HFFc6 (cell line): ENCODE measurements around the gene ZNF23. TPM values are rescaled to one million over a fixed set of nuclear protein-coding genes. Genes with fewer than 3 reads are reported as not detected.

Source experiments
- DNase-seq: peaks from one replicate; pipeline ENCODE4 v3.0.0-alpha.2; 2018
- H3K27ac Mint-ChIP-seq: 2 replicates; pipeline ENCODE4 v1.8.0; 2020; ENCODE audit warnings: mild to moderate bottlenecking, mixed read lengths
- H3K27me3 Mint-ChIP-seq: 2 replicates; pipeline ENCODE4 v1.8.0; 2021; ENCODE audit warnings: mild to moderate bottlenecking, moderate library complexity, mixed read lengths; ENCODE audit not compliant: insufficient read depth
- H3K36me3 Mint-ChIP-seq: 2 replicates; pipeline ENCODE4 v1.8.0; 2021; ENCODE audit warnings: low read depth, mixed read lengths
- H3K4me1 Mint-ChIP-seq: 2 replicates; pipeline ENCODE4 v1.8.0; 2020; ENCODE audit warnings: low read depth, mixed read lengths
- H3K4me3 Mint-ChIP-seq: 2 replicates; pipeline ENCODE4 v1.8.0; 2020; ENCODE audit warnings: mild to moderate bottlenecking, moderate library complexity, mixed read lengths
- H3K9me3 Mint-ChIP-seq: 2 replicates; pipeline ENCODE4 v1.8.0; 2020; ENCODE audit warnings: mild to moderate bottlenecking, mixed read lengths
- total RNA-seq, 6 experiments: library from RNA; stranded (reverse); fragmentation: NEBNext Ultra II Directional; extraction: Animal tissue kit (Norgen Biotek cat#: 25700); gene quantifications; 2 replicates in 1 of 6; 3 replicates in 5 of 6; pipeline ENCODE4 v1.2.3, GENCODE V29; 2021
- TF ChIP-seq, protein P1 (sequence below): fragments of 200-600 bp; sonication (generic); IDR thresholded peaks from 2 replicates; pipeline ENCODE4 v1.5.0; 2021; ENCODE audit warnings: antibody characterized with exemption, mild to moderate bottlenecking

Gene ZNF23
- total RNA-seq, 6 experiments from 2014 or later, result 12.8 to 16.3 (median 14.5) TPM

DNA sequence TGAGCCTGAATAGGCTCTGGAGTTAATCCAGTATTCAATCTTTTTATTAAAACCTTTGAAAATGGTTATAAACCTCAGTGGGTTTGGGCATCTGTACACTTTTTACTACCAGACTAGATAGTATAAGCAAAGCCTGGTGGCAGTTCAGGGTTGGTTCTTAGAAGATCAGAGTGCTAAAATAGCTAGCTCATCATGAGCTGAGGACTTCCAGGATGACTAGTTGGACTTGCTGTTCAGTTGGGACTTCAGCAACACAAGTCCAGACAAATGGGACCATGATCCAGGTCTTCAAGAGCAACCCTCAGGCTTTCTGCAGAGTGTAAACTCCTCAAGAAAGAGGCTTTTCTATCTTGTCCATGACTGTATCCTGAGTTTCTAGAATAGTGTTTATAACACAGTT is 28.3 kb upstream of the ZNF23 start:
- no peak for DNase-seq
- Mint-ChIP-seq H3K9me3 (no peaks in the 10 kb centered on the region), H3K4me3 (no peak overlapping the region), H3K27ac (no peak overlapping the region), H3K4me1 (peaks cover 6% of the 10 kb centered on the region; the same call in 1 of the 2 replicates), H3K36me3 (no peaks in the 10 kb centered on the region), H3K27me3 (peaks cover 9% of the 10 kb centered on the region; the same call in 1 of the 2 replicates)
- TF ChIP-seq, protein P1, sequence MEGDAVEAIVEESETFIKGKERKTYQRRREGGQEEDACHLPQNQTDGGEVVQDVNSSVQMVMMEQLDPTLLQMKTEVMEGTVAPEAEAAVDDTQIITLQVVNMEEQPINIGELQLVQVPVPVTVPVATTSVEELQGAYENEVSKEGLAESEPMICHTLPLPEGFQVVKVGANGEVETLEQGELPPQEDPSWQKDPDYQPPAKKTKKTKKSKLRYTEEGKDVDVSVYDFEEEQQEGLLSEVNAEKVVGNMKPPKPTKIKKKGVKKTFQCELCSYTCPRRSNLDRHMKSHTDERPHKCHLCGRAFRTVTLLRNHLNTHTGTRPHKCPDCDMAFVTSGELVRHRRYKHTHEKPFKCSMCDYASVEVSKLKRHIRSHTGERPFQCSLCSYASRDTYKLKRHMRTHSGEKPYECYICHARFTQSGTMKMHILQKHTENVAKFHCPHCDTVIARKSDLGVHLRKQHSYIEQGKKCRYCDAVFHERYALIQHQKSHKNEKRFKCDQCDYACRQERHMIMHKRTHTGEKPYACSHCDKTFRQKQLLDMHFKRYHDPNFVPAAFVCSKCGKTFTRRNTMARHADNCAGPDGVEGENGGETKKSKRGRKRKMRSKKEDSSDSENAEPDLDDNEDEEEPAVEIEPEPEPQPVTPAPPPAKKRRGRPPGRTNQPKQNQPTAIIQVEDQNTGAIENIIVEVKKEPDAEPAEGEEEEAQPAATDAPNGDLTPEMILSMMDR, result no peak

DNA sequence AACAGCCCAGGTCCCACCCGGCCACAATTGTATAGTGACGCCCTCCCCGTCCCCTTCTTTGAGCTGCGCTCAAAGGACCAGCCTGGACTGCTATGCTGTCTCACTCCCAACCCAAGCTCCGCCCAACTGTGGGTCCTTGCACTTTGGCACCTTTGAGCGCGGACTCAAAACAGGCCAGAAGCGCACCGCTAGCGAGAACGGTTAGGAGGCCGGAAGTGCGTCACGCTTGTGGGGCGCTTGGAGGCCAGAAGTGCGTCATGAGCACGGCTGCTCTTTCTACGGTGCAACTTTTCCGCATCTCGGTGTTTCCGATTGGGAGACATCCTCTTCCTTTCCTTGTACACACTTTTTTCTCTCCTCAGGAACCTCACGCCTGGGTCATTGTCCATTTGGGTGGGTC is 27.1 kb upstream of the ZNF23 start, which contains the start of gene ZNF19:
ZNF19 (minus strand) TSS at position 203 of the 400 bp plus-strand sequence. CDS start 7,210 bp downstream, outside the sequence.
- peaks cover 12% of the 10 kb centered on the region for H3K4me1 Mint-ChIP-seq
- H3K27me3 Mint-ChIP-seq, result peaks cover 9% of the 10 kb centered on the region; the same call in 1 of the 2 replicates
- no peak for DNase-seq
- H3K27ac Mint-ChIP-seq, result no peak within 1 kb of the TSS
- no peak within 1 kb of the TSS for H3K4me3 Mint-ChIP-seq
- no peaks in the 10 kb centered on the region for H3K9me3 Mint-ChIP-seq
- H3K36me3 Mint-ChIP-seq, result no peaks in the 10 kb centered on the region
- TF ChIP-seq, protein P1, result no peak

DNA sequence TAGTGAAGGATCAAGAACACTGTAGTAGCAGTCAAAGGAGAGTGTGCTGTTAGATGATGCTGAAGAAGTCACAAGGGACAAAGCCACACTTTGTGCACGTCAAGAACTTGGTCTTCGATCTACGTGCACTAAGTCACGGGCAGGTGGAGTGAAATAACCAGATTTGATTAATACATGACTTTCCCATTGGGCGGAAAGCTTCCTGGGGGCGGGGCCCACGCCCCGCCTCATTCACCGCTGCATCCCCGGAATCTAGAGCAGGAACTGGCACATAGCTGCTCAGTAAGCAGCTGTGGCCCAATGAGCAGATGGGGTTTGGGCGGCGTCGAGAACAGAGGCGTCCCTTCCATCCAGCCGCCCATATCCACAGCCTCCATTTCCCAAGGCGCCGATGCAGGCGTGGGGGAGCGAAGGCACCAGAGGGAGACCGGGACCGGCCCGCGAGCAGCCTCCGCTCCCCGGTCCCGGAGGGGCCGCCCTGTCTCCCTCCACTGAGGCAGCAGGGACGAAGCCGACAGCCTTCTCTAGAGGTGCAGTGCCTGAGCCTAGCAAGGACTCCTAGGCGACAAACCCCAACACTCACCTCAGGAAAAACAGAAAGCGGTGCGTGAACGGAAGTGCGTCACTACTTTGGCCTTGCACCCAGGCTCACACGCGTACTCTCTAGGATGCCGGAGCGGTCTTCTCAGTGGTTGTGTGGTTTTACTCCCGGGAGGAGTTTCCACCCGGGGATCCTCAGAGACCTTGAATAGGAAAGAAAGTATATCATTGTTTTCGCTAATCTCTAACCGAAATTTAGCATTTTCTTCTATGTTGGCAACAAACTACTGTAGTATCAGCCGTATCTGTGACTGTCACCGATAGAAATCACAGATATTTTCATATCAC is 22.2 kb upstream of the ZNF23 start:
- H3K9me3 Mint-ChIP-seq, result no peaks in the 10 kb centered on the region
- peak overlapping the region; percentile 87 for H3K4me3 Mint-ChIP-seq
- H3K4me1 Mint-ChIP-seq, result peaks cover 25% of the 10 kb centered on the region
- peaks cover 4% of the 10 kb centered on the region; the same call in 1 of the 2 replicates for H3K36me3 Mint-ChIP-seq
- peaks cover 9% of the 10 kb centered on the region; the same call in 1 of the 2 replicates for H3K27me3 Mint-ChIP-seq
- peak; percentile 89 for DNase-seq
- TF ChIP-seq, protein P1, result no peak
- peak overlapping the region; percentile 91 for H3K27ac Mint-ChIP-seq

DNA sequence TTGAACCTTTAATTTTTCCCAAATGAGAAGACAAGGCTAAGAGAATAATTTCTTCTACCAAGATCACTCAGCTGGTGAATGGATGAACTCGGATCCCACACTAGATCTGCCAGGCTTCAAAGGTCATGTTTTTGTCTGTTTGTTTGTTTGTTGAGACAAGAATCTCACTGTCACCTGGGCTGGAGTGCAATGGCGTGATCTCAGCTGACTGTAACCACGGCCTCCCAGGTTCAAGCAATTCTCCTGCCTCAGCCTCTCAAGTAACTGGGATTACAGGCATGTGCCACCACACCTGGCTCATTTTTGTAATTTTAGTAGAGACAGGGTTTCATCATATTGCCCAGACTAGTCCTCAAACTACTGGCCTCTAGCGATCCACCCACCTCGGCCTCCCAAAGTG is 20.5 kb upstream of the ZNF23 start:
- Mint-ChIP-seq H3K36me3 (peaks cover 18% of the 10 kb centered on the region), H3K4me1 (peaks cover 25% of the 10 kb centered on the region)

DNA sequence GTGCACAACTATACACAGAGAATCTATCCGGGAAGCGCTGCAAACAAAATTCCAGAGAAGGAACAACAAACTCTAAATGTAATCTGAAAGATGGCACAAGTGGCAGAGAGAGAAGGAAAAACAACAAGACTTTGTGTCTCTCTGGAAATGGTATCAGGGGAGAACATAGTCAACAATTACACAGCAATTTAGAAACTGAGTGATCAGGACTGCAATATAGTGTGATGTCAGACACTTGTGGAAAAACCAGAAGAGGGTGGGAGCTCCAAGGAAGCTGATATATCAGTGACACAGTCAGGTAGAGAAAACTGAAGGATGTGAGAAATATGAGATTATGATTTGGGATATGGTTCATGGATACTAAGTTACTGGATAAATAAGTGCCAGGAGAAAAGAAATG is 18.9 kb upstream of the ZNF23 start:
- no peak for DNase-seq
- H3K9me3 Mint-ChIP-seq, result peaks cover 23% of the 10 kb centered on the region
- H3K27ac Mint-ChIP-seq, result no peak overlapping the region
- no peaks in the 10 kb centered on the region for H3K27me3 Mint-ChIP-seq
- H3K36me3 Mint-ChIP-seq, result peaks cover 34% of the 10 kb centered on the region
- H3K4me1 Mint-ChIP-seq, result peaks cover 31% of the 10 kb centered on the region
- H3K4me3 Mint-ChIP-seq, result no peak overlapping the region
- TF ChIP-seq, protein P1, result no peak

More for the DNA sequence above, 20.5 kb upstream of the ZNF23 start:
- DNase-seq, result no peak
- TF ChIP-seq, protein P1, result no peak
- peaks cover 7% of the 10 kb centered on the region for H3K9me3 Mint-ChIP-seq
- H3K4me3 Mint-ChIP-seq, result no peak overlapping the region
- H3K27ac Mint-ChIP-seq, result no peak overlapping the region
- no peaks in the 10 kb centered on the region for H3K27me3 Mint-ChIP-seq
